Upper lobe of left lung (tissue), 4 donors: ENCODE measurements around the gene PIGBOS1.

ENCODE experiments used
- CTCF ChIP-seq, 6 experiments: fragments of 450-650 bp in 4 of 6; fragments of 200-600 bp in 2 of 6; sonication (generic) in 2 of 6; IDR thresholded peaks; one replicate each; pipeline ENCODE4 v1.5.1; 2016 to 2019; ENCODE audit warnings: antibody characterized with exemption in 6 of 6
- EP300 ChIP-seq, 4 donors: sonication (generic); formaldehyde crosslinking; IDR thresholded peaks; one replicate each; pipeline ENCODE4 v1.5.1; 2017; ENCODE audit warnings: antibody characterized with exemption in 4 of 4, control low read depth in 2 of 4
- POLR2A ChIP-seq, 4 donors: fragments of 450-650 bp; IDR thresholded peaks; one replicate each; pipeline ENCODE4 v1.5.1; 2016 to 2017; ENCODE audit warnings: antibody characterized with exemption in 4 of 4, mild to moderate bottlenecking in 2 of 4
- POLR2AphosphoS5 ChIP-seq, 2 donors: sonication (generic); formaldehyde crosslinking; IDR thresholded peaks; one replicate each; pipeline ENCODE4 v1.5.1; 2017; ENCODE audit warnings: antibody characterized with exemption in 2 of 2

- TF ChIP-seq CTCF (IDR thresholded peaks at IDR 0.05) (no peak), POLR2A (IDR thresholded peaks at IDR 0.05) (no peak), POLR2AphosphoS5 (IDR thresholded peaks at IDR 0.05) (no peak), EP300 (IDR thresholded peaks at IDR 0.05) (no peak)
Observed at GRCh38 chr15:55348281-55348778, 29.4 kb upstream of the PIGBOS1 start.
